Mucosa of descending colon (tissue), 3 donors: ENCODE measurements around the gene TNIP2. TPM values are rescaled to one million over a fixed set of nuclear protein-coding genes. Genes with fewer than 3 reads are reported as not detected.

Experiments used
- ATAC-seq: fragments of 200-7000 bp; cut with Tn5 transposase; one replicate; pipeline ENCODE4 v1.9.1; 2020; ENCODE audit warnings: mild to moderate bottlenecking, moderate library complexity
- DNase-seq, 3 donors: peaks; one replicate each; pipeline ENCODE4 v3.0.0-alpha.2; 2020
- H3K36me3 ChIP-seq: fragments of 200-600 bp; one replicate; pipeline ENCODE4 v1.8.0; 2021; ENCODE audit warnings: low read depth, mild to moderate bottlenecking
- H3K4me1 ChIP-seq: fragments of 200-600 bp; one replicate; pipeline ENCODE4 v1.8.0; 2021; ENCODE audit warnings: low read depth, mild to moderate bottlenecking
- H3K4me3 ChIP-seq: fragments of 200-600 bp; one replicate; pipeline ENCODE4 v1.8.0; 2021; ENCODE audit warnings: mild to moderate bottlenecking
- H3K9me3 ChIP-seq: fragments of 200-600 bp; one replicate; pipeline ENCODE4 v1.8.0; 2021; ENCODE audit warnings: mild to moderate bottlenecking
- CTCF ChIP-seq: fragments of 200-600 bp; IDR thresholded peaks from one replicate; pipeline ENCODE4 v1.8.0; 2022; ENCODE audit warnings: antibody characterized with exemption, mild to moderate bottlenecking
- intact Hi-C, 2 donors: fragments of 100-400 bp; cut with DNase I in 1 of 2; cut with micrococcal nuclease in 1 of 2; formaldehyde crosslinking; loops; one replicate each; pipeline versions ENCODE4 v1.11.0 to v1.11.1; 2022; cut with DNase I, micrococcal nuclease
- long read RNA-seq, 2 donors: library from polyadenylated mRNA; unstranded; transcript quantifications; one replicate each; pipeline ENCODE4 v2.0.0, GENCODE V29; 2019 to 2021
- total RNA-seq, 3 donors: library from RNA; stranded (reverse); fragmentation: NEBNext Ultra II Directional in 2 of 3; extraction: Animal tissue kit (Norgen Biotek cat#: 25700) in 2 of 3; gene quantifications; one replicate each; pipeline versions ENCODE4 v1.2.1 to v1.2.4, GENCODE V29; 2021 to 2023
- donor health status: DM: no; HTN: no; CAD: no; lungs with moderate emphysema.
- donor health status: DM: no; HTN: no; CAD: no.
- donor health status: DM: no; HTN: yes; CAD: no.

TNIP2 gene
- 10 to 100 TPM; 50.3 to 51.5 (median 51.2) TPM for total RNA-seq
- long read RNA-seq, donor 1, transcript TNIP2-201 (6 exons, 1,974 nt) = major isoform, 182 of 226 reads
- long read RNA-seq, donor 1, partial matches to known transcripts = 24 of 226 reads
- long read RNA-seq, donor 1, other reads (novel, unspliced or antisense) = 16 of 226 reads
- long read RNA-seq, donor 2, transcript TNIP2-201 (6 exons, 1,974 nt) = major isoform, 61 of 74 reads
- long read RNA-seq, donor 2, partial matches to known transcripts = 7 of 74 reads
- long read RNA-seq, donor 2, other reads (novel, unspliced or antisense) = 3 of 74 reads

GRCh38 chr4:2755821-2756690, at the start of gene TNIP2:
TSS of gene TNIP2 (minus strand) at chr4:2756336. CDS start at chr4:2756289, 47 bp downstream.
- peak within 1 kb of the TSS; percentile 47 for H3K4me3 ChIP-seq
- H3K36me3 ChIP-seq = no peaks in the 10 kb centered on the region
- intact Hi-C loops = no loop called here
- TF ChIP-seq CTCF = no peak
- ATAC-seq = peak; percentile 85
- peak; percentile 89 to 93 (median 90) for DNase-seq
- H3K9me3 ChIP-seq = no peaks in the 10 kb centered on the region
- H3K4me1 ChIP-seq = peaks cover 31% of the 10 kb centered on the region

DNA sequence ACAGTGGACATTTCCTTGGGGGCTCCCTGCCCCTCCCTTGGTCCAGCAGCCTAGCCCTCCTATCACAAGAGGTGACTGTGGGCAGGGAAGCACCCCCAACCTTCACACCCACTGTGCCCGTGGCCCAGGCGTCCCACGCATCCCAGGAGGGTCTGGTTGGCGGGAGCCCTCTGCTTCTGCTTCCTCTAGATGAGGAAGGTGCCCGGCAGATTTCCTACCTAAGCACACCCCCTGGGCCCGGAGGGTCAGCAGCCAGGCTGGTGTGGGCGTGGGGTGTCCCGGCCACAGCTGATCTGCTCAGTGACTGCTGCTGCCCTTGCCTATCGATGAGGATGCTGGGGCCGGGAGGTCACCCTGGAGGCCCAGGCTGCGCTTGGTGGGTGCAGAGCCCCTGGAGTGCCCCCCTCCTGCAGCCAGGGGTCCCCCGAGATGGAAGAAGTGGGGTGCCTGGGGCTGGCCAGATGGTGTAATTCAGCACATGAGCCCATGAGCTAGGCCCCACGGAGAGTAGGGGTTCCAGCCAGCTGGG, 48.9 kb upstream of the TNIP2 start:
- intact Hi-C loops = no loop called here
- DNase-seq = peak in 2 of 3 donors; percentile 56 to 59

GRCh38 chr4:2804449-2804972, 48.4 kb upstream of the TNIP2 start:
- no peak overlapping the region for H3K4me3 ChIP-seq
- ATAC-seq (no peak), DNase-seq (peak in 2 of 3 donors; percentile 44 to 58)
- no peaks in the 10 kb centered on the region for H3K36me3 ChIP-seq
- H3K4me1 ChIP-seq = peaks cover 65% of the 10 kb centered on the region
- H3K9me3 ChIP-seq = no peaks in the 10 kb centered on the region
- intact Hi-C loops = no loop called here
- TF ChIP-seq CTCF = no peak

More for the DNA sequence above, 48.9 kb upstream of the TNIP2 start:
- Histone ChIP-seq H3K36me3 (no peaks in the 10 kb centered on the region), H3K4me3 (no peak overlapping the region), H3K9me3 (no peaks in the 10 kb centered on the region), H3K4me1 (peaks cover 66% of the 10 kb centered on the region)
- TF ChIP-seq CTCF = no peak
- no peak for ATAC-seq

GRCh38 chr4:2803624-2804448, 47.7 kb upstream of the TNIP2 start:
- DNase-seq (peak; percentile 57 to 80 (median 60)), ATAC-seq (peak; percentile 49)
- H3K4me3 ChIP-seq = no peak overlapping the region
- no peak for TF ChIP-seq CTCF
- peaks cover 72% of the 10 kb centered on the region for H3K4me1 ChIP-seq
- H3K9me3 ChIP-seq = no peaks in the 10 kb centered on the region
- intact Hi-C loops = no loop called here
- no peaks in the 10 kb centered on the region for H3K36me3 ChIP-seq
